K562 (cell line): ENCODE data around the gene PLPPR1.

ENCODE experiments used
- MYBL2 ChIP-seq, 2 experiments: fragments of 450-650 bp in 1 of 2; sonication (generic) in 1 of 2; formaldehyde crosslinking in 1 of 2; IDR thresholded peaks; 2 replicates each; pipeline versions ENCODE4 v1.6.1 to v1.8.1; 2017 to 2022; ENCODE audit warnings: borderline replicate concordance in 1 of 2, inconsistent platforms in 1 of 2, low read depth in 1 of 2, mild to moderate bottlenecking in 1 of 2, missing genetic modification reagents in 1 of 2, moderate library complexity in 1 of 2
- SRSF3 ChIP-seq: fragments of 200-400 bp; formaldehyde crosslinking; IDR thresholded peaks from 2 replicates; pipeline ENCODE4 v1.6.1; 2016; ENCODE audit warnings: mild to moderate bottlenecking, low read length, moderate library complexity; ENCODE audit not compliant: insufficient read depth

- TF ChIP-seq MYBL2 (IDR thresholded peaks at IDR 0.05; ENCODE audit: low read depth) (no peak), MYBL2 (CRISPR knock-in tag; IDR thresholded peaks at IDR 0.05; ENCODE audit: borderline replicate concordance) (no peak), SRSF3 (no peak)
These were observed 247.3 kb downstream of the PLPPR1 start for GRCh38 chr9:101275769-101276250.
